T follicular helper cell (primary cell): ENCODE data around the gene ANKK1.

Source experiments
- DNase-seq: peaks from one replicate; pipeline ENCODE4 v3.0.0-alpha.2; 2020; ENCODE audit warnings: low read depth

The ANKK1 gene

GRCh38 chr11:113410414-113411135, 23.0 kb downstream of the ANKK1 start:
- no peak for DNase-seq

DNA sequence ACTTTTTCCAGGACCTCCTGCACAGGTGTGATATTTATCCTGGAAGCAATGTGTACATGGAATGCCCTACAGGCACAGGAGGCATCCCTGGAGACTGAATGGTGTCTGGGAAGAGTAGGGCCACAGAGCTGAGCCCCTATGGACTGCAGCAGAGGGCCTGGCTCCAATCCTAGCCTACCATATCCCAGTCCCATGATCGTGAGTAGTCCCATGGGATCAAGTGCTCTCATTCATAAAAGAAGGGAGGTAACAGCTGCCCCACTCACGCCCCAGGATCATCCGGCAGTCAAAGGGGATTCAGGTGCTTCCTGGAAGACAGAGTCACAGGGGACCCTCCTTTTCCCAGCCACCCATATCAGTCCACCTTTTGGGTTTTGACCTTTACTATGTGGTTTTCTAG, 24.0 kb downstream of the ANKK1 start:
- DNase-seq = no peak

- DNase-seq = no peak
Measured at GRCh38 chr11:113412675-113413074, 25.1 kb downstream of the ANKK1 start.

GRCh38 chr11:113415343-113415742, 27.8 kb downstream of the ANKK1 start:
- no peak for DNase-seq

DNA sequence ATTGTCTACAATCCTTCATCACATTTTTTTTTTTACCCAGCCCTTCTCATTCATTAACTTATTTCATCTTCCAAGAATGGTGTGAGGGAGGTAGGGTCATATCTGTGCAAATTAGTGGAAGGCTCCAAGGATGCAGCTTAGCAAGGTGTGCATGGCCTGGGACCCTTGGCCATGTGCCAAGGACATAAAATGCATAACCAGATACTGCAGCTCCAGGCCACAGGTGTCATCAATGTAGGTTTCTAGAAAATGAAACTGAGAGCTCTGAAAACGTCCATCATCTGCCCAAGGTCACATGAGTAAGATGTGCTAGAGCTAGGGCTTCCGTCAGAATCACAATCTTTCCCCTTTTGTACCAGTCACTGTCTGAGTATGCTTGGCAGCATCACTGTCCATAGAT, 29.8 kb downstream of the ANKK1 start:
- no peak for DNase-seq

GRCh38 chr11:113419454-113420003, 31.9 kb downstream of the ANKK1 start:
- no peak for DNase-seq

- DNase-seq = no peak
Measured at GRCh38 chr11:113420808-113421207, 33.2 kb downstream of the ANKK1 start.

- no peak for DNase-seq
Measured at GRCh38 chr11:113426686-113427085, 39.1 kb downstream of the ANKK1 start.

GRCh38 chr11:113431746-113432145, 44.2 kb downstream of the ANKK1 start:
- no peak for DNase-seq

- DNase-seq = no peak
Measured at GRCh38 chr11:113435190-113435968, 47.8 kb downstream of the ANKK1 start.

DNA sequence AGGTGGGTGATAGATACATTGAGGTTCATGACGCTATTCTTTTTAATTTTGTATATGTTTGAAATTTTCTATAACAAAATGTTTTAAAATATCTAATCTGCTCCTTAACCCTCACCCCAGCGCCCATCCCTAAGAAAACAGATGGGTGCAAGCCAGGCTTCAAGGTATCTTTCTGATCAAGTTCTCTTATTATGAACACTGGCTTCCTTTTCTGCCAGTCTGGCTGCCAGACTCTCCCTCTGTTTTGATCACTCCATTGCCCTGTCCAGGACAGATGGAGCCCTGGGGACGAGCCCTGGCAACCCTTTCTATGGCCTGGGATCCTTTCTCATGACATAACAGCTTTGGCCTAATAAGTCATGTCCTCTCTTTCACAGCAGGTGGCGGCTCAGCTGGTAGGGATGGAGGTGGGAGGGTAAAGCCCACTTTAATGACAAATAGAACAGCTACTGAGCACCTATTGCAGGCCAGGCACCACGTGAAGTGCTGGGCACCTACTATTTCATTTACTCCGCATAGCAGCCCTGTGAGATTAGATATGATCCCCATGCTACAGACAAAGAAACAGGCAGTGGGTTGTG, 49.2 kb downstream of the ANKK1 start:
- DNase-seq = no peak

DNA sequence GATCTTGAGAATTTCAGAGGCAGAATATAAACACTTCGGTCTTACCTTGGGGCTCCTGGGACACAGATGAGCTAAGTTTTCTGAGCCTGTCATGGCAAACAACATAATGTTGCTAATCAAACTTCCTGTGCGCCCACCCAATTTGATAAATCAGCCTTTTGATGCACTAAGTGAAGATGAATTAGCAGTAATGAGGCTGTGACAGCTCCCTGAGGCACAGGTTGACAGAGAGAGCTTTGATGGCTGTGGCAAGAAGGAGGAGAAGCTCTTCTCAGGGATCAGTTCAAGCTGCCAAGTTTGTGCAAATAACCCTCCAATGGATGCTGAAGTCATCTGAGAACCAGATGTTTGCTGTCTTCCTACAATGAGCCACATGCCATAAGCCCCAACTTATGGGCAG, 53.2 kb downstream of the ANKK1 start:
- no peak for DNase-seq

DNA sequence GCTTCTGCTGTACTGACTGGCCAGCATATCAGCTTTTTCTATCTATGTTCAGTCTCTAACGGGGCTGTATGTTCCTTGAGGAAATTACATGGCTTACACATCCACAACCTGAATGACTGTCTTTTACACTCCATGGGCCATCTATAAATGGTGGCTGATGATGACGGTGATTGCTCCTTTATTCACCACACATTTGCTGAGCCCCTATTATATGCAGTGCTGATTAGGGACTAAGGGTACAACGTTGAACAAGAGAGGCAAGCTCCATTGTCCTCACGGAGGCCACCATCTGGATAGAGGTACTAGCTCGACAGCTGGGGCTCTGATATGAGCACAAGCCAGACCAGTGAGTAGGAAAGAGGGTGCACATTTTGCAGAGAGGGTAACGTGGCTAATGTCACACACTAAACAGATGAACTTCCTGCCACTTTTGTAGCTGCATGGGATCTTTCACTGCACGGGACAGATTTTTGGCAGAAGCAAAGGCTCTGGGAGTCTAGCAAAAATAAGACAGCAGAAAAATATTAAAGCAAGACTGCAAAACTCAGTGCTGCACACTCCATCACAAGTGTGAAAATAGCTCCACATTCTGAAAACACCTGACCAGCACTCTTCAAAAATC, 57.0 kb downstream of the ANKK1 start:
- DNase-seq = no peak

DNA sequence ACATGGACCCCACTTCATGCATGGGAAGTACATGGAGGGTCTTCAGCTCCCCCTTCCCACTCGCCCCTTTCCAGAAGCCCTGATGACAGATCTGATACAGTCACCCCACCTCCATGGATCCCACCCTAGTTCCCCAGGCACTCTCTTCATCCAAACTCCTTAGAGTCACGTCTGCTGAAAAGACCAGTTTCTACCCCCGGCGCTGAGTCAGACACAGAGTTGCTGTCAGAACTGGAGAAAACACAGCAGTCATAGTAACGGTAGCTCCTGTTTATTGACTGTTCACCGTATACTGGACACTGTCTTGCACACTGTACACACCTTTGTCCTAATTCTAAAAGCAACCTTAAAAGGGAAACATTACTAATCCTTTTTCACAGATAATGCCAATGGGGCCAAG, 58.5 kb downstream of the ANKK1 start:
- DNase-seq = no peak

- DNase-seq = no peak
Measured at GRCh38 chr11:113446938-113447337, 59.4 kb downstream of the ANKK1 start.

DNA sequence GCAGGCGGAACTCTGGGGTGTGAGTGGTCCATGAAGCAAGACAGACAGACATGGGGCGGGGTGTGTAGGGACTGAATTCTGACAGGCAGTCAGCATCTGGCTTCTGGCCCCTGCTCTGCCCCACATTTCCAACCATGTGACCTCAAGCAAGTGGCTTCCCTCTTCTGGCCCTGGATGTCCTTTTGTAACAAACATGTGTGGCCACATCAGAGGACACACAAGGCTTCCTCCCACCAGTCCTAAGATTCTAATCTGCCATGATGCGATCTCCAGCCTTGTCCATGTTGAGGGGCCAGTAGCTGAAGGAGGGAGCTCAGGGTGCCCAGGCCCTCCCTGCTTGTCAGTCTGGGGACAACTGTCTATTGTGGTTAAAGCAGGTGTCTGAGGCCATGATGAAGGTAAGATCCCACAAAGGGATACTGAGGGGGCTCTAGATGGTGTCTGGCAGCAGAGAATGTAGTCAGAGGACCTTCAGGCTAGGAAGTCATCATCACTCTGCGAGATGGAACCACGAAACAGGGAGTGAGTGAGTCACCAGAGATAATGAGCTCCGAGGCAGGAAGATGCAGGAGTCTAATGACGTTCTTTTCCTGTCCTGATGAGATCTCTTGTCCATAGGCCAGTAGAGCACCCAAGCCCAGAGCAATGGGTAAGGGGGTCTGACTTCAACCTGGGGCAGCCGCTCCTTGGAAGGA, 60.2 kb downstream of the ANKK1 start:
- no peak for DNase-seq

- no peak for DNase-seq
Measured at GRCh38 chr11:113448316-113448677, 60.7 kb downstream of the ANKK1 start.

GRCh38 chr11:113449743-113450142, 62.2 kb downstream of the ANKK1 start:
- no peak for DNase-seq
